SIG-M5 treated with dmso at 0.1 percent for 504 hours (cell line): Measurements from ENCODE around the gene CXorf65.

Source experiments
- DNase-seq: peaks from one replicate; lab custom pipeline; 2025; ENCODE audit not compliant: unreplicated experiment; lab: John Stamatoyannopoulos, UW

CXorf65 gene

GRCh38 chrX:71067712-71068043 is 38.9 kb downstream of the CXorf65 start:
- no peak for DNase-seq

- no peak for DNase-seq
Measured at GRCh38 chrX:71067089-71067488, 39.5 kb downstream of the CXorf65 start.

GRCh38 chrX:71060127-71060526 is 46.4 kb downstream of the CXorf65 start:
- DNase-seq, result no peak

- peak; percentile 70 for DNase-seq
Measured at GRCh38 chrX:71057848-71058530, 48.6 kb downstream of the CXorf65 start.

GRCh38 chrX:71056867-71057266 is 49.7 kb downstream of the CXorf65 start:
- DNase-seq, result peak; percentile 40
